DOHH2 (cell line): ENCODE data around the gene LSAMP.

Experiments
- EZH2phosphoT487 ChIP-seq: fragments of 200-600 bp; sonication (generic); IDR thresholded peaks from 2 replicates; pipeline ENCODE4 v1.6.1; 2017; ENCODE audit warnings: borderline replicate concordance, mild to moderate bottlenecking, antibody characterized with exemption, low read length, moderate library complexity, mixed read lengths
- TF ChIP-seq, protein P1 (sequence below): fragments of 200-600 bp; sonication (generic); IDR thresholded peaks from one replicate; pipeline ENCODE4 v1.5.1; 2014; ENCODE audit warnings: antibody characterized with exemption, mild to moderate bottlenecking, low read depth, low read length; ENCODE audit not compliant: poor library complexity, severe bottlenecking

GRCh38 chr3:116393199-116393598 lies 52.1 kb downstream of the LSAMP start:
- TF ChIP-seq, protein P1, sequence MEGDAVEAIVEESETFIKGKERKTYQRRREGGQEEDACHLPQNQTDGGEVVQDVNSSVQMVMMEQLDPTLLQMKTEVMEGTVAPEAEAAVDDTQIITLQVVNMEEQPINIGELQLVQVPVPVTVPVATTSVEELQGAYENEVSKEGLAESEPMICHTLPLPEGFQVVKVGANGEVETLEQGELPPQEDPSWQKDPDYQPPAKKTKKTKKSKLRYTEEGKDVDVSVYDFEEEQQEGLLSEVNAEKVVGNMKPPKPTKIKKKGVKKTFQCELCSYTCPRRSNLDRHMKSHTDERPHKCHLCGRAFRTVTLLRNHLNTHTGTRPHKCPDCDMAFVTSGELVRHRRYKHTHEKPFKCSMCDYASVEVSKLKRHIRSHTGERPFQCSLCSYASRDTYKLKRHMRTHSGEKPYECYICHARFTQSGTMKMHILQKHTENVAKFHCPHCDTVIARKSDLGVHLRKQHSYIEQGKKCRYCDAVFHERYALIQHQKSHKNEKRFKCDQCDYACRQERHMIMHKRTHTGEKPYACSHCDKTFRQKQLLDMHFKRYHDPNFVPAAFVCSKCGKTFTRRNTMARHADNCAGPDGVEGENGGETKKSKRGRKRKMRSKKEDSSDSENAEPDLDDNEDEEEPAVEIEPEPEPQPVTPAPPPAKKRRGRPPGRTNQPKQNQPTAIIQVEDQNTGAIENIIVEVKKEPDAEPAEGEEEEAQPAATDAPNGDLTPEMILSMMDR, result no peak
- no peak for TF ChIP-seq EZH2phosphoT487
